ENCODE measurements around the gene KCNJ15.

GRCh38 chr21:38319781-38320180 lies 63.0 kb downstream of the KCNJ15 start:
- no peak for TF ChIP-seq CTCF (IDR thresholded peaks at IDR 0.05)
- no peak for TF ChIP-seq POLR2AphosphoS5 (IDR thresholded peaks at IDR 0.05)
